GM19023 (cell line): ENCODE measurements around the gene MET.
A peak's percentile ranks its signal among the peaks of the same experiment; 100 is the strongest.
"Not testable (repeated sequence)": the region's sequence is repeated elsewhere in the genome, so short reads cannot be mapped to it uniquely, and the experiment has no call there.

Experiments used
- ATAC-seq: cut with Tn5 transposase; IDR thresholded peaks from one replicate; pipeline ENCODE4 v1.9.1; 2021; ENCODE audit warnings: mild to moderate bottlenecking, moderate library complexity; ENCODE audit not compliant: unreplicated experiment

MET gene

GRCh38 chr7:116805100-116805544 lies 133.1 kb downstream of the MET start:
- no peak for ATAC-seq

DNA sequence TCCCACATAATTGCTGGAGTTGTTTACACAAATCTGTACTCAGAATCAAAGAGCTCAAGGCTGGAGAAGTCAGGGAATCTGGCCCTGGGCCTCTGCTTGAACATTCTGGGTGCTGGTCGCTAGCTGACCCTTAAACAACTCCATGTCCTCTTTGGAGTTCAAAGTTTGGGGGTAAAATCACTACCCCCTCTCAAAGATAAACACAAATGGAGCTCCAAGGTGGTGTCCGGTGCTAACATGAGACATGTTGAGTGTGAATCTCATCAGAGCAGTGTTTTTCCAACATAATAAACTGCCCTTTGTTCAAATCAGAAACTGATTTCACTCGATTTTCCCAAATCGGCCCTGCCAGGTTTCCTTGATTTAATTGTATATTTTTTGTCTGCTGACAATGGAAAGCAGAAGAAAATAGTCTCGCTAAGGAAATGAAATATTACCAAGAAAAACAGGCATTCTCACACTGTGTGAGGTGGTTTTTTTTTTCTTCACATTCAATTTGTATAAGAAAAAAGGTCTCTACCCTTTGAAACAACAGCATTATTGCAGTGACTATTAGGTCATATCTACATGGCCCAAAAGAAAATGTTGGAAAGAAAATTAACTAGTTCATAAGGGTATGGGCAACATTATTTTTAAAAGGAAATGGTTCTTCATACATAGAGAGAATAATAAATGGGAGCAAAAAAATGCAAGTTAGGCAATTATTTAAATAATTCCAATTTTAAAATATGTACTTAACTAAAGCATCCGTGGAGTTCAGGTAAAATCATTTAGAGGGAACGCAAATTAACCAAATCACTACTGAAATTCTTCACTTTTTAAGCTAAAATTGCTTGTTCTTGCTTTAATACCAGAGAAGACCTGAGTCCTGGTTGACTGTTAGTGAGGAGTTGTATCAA lies 134.3 kb downstream of the MET start:
- no peak for ATAC-seq

GRCh38 chr7:116807011-116807560 lies 135.1 kb downstream of the MET start:
- ATAC-seq, result no peak

- peak; percentile 67 for ATAC-seq
These were observed 137.8 kb downstream of the MET start for GRCh38 chr7:116809636-116810266.

GRCh38 chr7:116810267-116811116 lies 138.5 kb downstream of the MET start:
- no peak for ATAC-seq

GRCh38 chr7:116811768-116812167 lies 139.8 kb downstream of the MET start:
- ATAC-seq, result no peak

DNA sequence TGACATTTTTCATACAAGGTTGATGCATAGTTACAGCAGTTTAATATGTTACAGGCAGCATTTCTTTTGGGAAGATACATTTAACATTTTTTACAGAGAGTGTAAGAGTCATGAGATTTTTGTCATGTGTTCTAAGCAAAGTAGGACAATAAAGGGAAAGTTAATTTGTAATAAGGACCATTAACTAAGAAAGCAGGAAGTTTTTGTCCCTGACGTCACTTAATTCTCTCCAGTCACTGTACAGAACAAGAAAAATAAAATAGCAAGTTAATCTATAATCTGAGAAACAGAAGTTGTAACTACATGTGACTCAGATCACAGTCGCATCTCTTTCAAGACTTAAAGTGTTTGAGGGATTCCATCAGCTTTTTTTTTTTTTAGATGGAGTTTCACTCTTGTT lies 140.9 kb downstream of the MET start:
- no peak for ATAC-seq

GRCh38 chr7:116813371-116813770 lies 141.4 kb downstream of the MET start:
- ATAC-seq, result not testable (repeated sequence)

- no peak for ATAC-seq
These were observed 143.0 kb downstream of the MET start for GRCh38 chr7:116815041-116815440.

- ATAC-seq, result no peak
These were observed 148.2 kb downstream of the MET start for GRCh38 chr7:116820149-116820548.

GRCh38 chr7:116821647-116822046 lies 149.7 kb downstream of the MET start:
- not testable (repeated sequence) for ATAC-seq

- ATAC-seq, result no peak
These were observed 152.5 kb downstream of the MET start for GRCh38 chr7:116824449-116824848.

DNA sequence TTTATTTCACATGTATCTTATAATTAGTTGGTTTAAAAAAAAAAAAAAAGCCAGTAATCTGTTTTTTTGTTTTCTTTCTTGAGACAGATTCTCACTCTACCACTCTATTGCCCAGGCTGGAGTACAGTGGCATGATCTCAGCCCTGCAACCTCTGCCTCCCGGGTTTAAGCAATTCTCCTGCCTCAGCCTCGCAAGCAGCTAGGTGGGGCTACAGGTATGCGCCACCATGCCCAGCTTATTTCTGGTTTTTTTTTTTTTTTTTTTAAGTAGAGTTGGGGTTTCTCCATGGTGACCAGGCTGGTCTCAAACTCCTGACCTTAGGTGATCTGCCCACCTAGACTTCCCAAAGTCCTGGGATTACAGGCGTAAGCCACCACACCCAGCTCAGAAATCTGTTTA lies 156.3 kb downstream of the MET start:
- no peak for ATAC-seq

GRCh38 chr7:116829041-116829440 lies 157.0 kb downstream of the MET start:
- ATAC-seq, result no peak

DNA sequence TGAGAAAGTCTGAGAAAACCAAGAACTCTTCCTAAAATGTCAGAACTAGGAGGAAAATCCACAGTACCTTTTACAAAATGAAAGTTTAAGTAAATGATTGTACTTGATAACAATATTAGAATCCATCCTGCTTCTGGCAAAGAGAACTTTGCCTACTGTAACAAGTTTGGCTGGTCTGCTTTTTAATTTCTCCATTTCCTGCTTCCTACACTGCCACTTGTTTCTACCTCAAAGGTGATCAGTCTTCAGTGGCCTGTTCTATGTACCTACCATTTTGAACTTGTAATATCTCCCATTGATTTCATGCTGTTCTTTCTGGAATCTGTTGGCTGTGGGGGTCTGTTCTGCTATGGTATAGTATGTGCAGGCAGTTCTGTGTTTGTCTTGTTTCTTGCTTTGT lies 157.5 kb downstream of the MET start:
- no peak for ATAC-seq

DNA sequence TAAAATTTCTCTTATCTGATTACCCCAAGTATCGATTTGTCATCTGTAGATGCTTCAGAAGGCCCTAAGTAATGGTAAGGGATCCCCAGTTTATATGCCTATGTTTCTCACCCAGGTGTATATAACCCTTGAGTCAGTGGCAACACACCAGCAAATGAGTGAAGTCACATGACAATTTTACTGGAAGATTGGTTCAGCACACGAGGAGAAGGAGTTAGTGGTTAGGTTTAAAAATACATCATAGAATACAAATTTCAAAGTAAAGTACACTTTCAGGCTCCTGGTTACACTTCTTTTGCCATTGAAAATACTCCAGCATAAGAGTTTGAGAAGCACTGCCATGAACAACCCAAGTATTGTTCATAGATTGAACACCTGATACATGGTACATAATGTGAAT lies 160.7 kb downstream of the MET start:
- ATAC-seq, result no peak

GRCh38 chr7:116834815-116835504 lies 163.0 kb downstream of the MET start:
- no peak for ATAC-seq

- ATAC-seq, result no peak
These were observed 164.1 kb downstream of the MET start for GRCh38 chr7:116836048-116836447.

DNA sequence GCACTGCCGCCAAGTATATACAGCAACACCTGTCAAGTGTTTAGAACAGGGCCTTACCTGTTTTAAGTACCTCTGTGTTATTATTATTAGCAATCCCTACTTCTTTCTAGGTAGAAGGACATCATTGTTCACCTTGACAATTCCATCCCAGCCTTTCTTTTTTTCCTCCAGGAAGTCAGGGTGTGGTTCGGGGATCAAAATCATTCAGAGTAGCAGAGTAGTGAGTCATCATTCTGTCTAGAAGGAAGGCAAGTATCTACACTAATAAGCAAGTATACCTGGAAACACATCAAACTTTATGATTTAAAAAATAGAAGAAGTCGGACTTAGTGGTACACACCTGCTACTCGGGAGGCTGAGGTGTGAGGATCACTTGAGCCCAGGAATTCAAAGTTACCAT lies 164.9 kb downstream of the MET start:
- ATAC-seq, result no peak

DNA sequence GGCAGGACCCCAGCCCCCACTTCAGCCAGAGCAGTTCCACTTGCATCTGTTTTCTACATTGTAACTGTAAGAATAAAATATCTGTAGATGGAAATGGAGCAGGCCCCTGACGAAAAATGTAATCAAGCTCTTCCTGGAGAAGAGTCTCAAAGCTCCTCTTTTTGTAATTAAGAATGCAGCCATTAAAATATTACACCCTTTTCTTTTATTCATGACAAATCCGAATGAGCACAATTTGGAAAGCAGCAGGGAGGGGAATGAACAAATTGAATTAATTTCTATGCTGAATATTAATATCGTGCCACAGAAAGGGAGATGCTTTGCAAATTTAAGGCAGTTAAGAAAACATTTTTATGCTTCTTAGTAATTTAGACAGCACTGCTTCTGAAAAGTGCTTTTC lies 165.6 kb downstream of the MET start:
- ATAC-seq, result no peak
